HepG2 (cell line): ENCODE data around the gene OSR1. TPM values are rescaled to one million over a fixed set of nuclear protein-coding genes. Genes with fewer than 3 reads are reported as not detected.
A peak's percentile ranks its signal among the peaks of the same experiment; 100 is the strongest.

Experiments used
- ARID5B ChIP-seq: IDR thresholded peaks from 2 replicates; pipeline ENCODE4 v1.4.0; 2020; ENCODE audit warnings: mild to moderate bottlenecking, missing genetic modification reagents
- BRCA1 ChIP-seq: sonication (generic); formaldehyde crosslinking; IDR thresholded peaks from 2 replicates; pipeline ENCODE4 v1.4.0; 2020; ENCODE audit warnings: missing genetic modification reagents
- DBP ChIP-seq: sonication (generic); formaldehyde crosslinking; IDR thresholded peaks from 2 replicates; pipeline ENCODE4 v1.4.0; 2020; ENCODE audit warnings: missing genetic modification reagents; ENCODE audit errors: not compliant biosample characterization
- EZH2 ChIP-seq: conservative IDR thresholded peaks from 2 replicates; pipeline ENCODE4 v1.6.1; 2012; ENCODE audit warnings: mild to moderate bottlenecking, low read depth, low read length, moderate library complexity
- HMG20A ChIP-seq: IDR thresholded peaks from 2 replicates; pipeline ENCODE4 v1.6.1; 2016; ENCODE audit warnings: borderline replicate concordance
- HNRNPLL ChIP-seq: fragments of 200-400 bp; formaldehyde crosslinking; IDR thresholded peaks from 2 replicates; pipeline ENCODE4 v1.6.1; 2017; ENCODE audit warnings: mild to moderate bottlenecking, low read depth, low read length; ENCODE audit not compliant: poor library complexity, severe bottlenecking
- MEIS1 ChIP-seq: sonication (generic); formaldehyde crosslinking; IDR thresholded peaks from 2 replicates; pipeline ENCODE4 v1.9.0; 2021; ENCODE audit warnings: mild to moderate bottlenecking, missing genetic modification reagents, moderate library complexity, borderline replicate concordance
- NFE2 ChIP-seq: sonication (generic); formaldehyde crosslinking; IDR thresholded peaks from 2 replicates; pipeline ENCODE4 v1.4.0; 2020; ENCODE audit warnings: missing genetic modification reagents
- PRDM15 ChIP-seq: sonication (generic); formaldehyde crosslinking; IDR thresholded peaks from 2 replicates; pipeline ENCODE4 v1.4.0; 2020; ENCODE audit warnings: missing genetic modification reagents
- RAD51 ChIP-seq: fragments of 450-650 bp; IDR thresholded peaks from 2 replicates; pipeline ENCODE4 v1.6.1; 2016; ENCODE audit warnings: borderline replicate concordance
- TAF1 ChIP-seq: sonication (generic); formaldehyde crosslinking; IDR thresholded peaks from 2 replicates; pipeline ENCODE4 v1.4.0; 2020; ENCODE audit warnings: missing genetic modification reagents
- TAF15 ChIP-seq: fragments of 200-400 bp; formaldehyde crosslinking; IDR thresholded peaks from one replicate; pipeline ENCODE4 v1.6.1; 2018; ENCODE audit warnings: mild to moderate bottlenecking, low read depth, low read length; ENCODE audit not compliant: poor library complexity, severe bottlenecking
- ZBTB38 ChIP-seq: sonication (generic); formaldehyde crosslinking; IDR thresholded peaks from 2 replicates; pipeline ENCODE4 v1.5.1; 2020; ENCODE audit warnings: mild to moderate bottlenecking, missing genetic modification reagents
- ZEB1 ChIP-seq: IDR thresholded peaks from 2 replicates; pipeline ENCODE4 v1.6.1; 2012; ENCODE audit warnings: mild to moderate bottlenecking, low read depth, inconsistent platforms; ENCODE audit not compliant: insufficient replicate concordance
- ZFP91 ChIP-seq: sonication (generic); formaldehyde crosslinking; IDR thresholded peaks from 2 replicates; pipeline ENCODE4 v1.9.0; 2022; ENCODE audit warnings: missing genetic modification reagents, mild to moderate bottlenecking, borderline replicate concordance
- ZNF230 ChIP-seq: sonication (generic); formaldehyde crosslinking; IDR thresholded peaks from 2 replicates; pipeline ENCODE4 v1.4.0; 2020; ENCODE audit warnings: mild to moderate bottlenecking, missing genetic modification reagents
- ZNF556 ChIP-seq: sonication (generic); formaldehyde crosslinking; IDR thresholded peaks from 2 replicates; pipeline ENCODE4 v1.4.0; 2020; ENCODE audit warnings: mild to moderate bottlenecking, missing genetic modification reagents, borderline replicate concordance
- ZNF605 ChIP-seq: sonication (generic); formaldehyde crosslinking; IDR thresholded peaks from 2 replicates; pipeline ENCODE4 v1.8.0; 2022; ENCODE audit warnings: mild to moderate bottlenecking, missing genetic modification reagents
- ZSCAN21 ChIP-seq: sonication (generic); formaldehyde crosslinking; IDR thresholded peaks from 2 replicates; pipeline ENCODE4 v1.8.0; 2022; ENCODE audit warnings: mild to moderate bottlenecking, missing genetic modification reagents, moderate library complexity, borderline replicate concordance
- polyA plus RNA-seq, 8 experiments: library from polyadenylated mRNA; depleted of rRNA in 3 of 8; stranded (reverse) in 7 of 8; unstranded in 1 of 8; fragments of >200 nt; fragmentation: Illumina TruSeq in 4 of 8; extraction: Trizol in 4 of 8; gene quantifications; 2 replicates each; pipeline versions ENCODE4 v1.2.1 to v1.2.3, GENCODE V29; 2011 to 2016; ENCODE audit warnings: low read depth in 4 of 8, missing spikeins in 1 of 8, mixed read lengths in 1 of 8; ENCODE audit not compliant: insufficient read depth in 1 of 8
- total RNA-seq, 5 experiments: library from RNA; depleted of rRNA; stranded (reverse); fragments of >200 nt; fragmentation: Illumina TruSeq; extraction: Trizol; gene quantifications; 2 replicates each; pipeline ENCODE4 v1.2.3, GENCODE V29; 2016; ENCODE audit warnings: low read depth in 1 of 5

OSR1 gene
- total and polyA plus RNA-seq, 2 of the 13 experiments (the other 11 are each of a cell fraction or from before 2014, with no cell fraction given): 0.63 to 1.1 TPM

GRCh38 chr2:19361325-19361990 is 3.0 kb upstream of the OSR1 start (continued):
- TF ChIP-seq DBP (no peak), ZNF556 (CRISPR knock-in tag) (no peak), PRDM15 (CRISPR knock-in tag) (peak; percentile 55; the same call in 1 of the 2 replicates), ZBTB38 (CRISPR knock-in tag) (no peak), ZFP91 (CRISPR knock-in tag) (0 out of 2 replicates have a peak, but pooled peaks have one; percentile 35), ZEB1 (no peak), ARID5B (CRISPR knock-in tag) (no peak), ZNF230 (CRISPR knock-in tag) (no peak), TAF15 (no peak), HMG20A (CRISPR knock-in tag) (no peak), EZH2 (peak; percentile 28; the same call in 1 of the 2 replicates), ZNF605 (CRISPR knock-in tag) (0 out of 2 replicates have a peak, but pooled peaks have one; percentile 10), NFE2 (CRISPR knock-in tag) (no peak), ZSCAN21 (CRISPR knock-in tag) (no peak), TAF1 (no peak), RAD51 (no peak), BRCA1 (CRISPR knock-in tag) (no peak), HNRNPLL (peak; percentile 70), MEIS1 (CRISPR knock-in tag) (no peak)
